KOPT-K1 (cell line): ENCODE measurements around the gene C19orf38.

Source experiments
- H3K27ac ChIP-seq: fragments of 200-600 bp; sonication (generic); 2 replicates; pipeline ENCODE4 v1.5.1; 2016; ENCODE audit warnings: antibody characterized with exemption, mild to moderate bottlenecking, low read depth, low read length; ENCODE audit not compliant: poor library complexity, severe bottlenecking
- H3K36me3 ChIP-seq: fragments of 200-600 bp; sonication (generic); 2 replicates; pipeline ENCODE4 v1.5.1; 2017; ENCODE audit warnings: antibody characterized with exemption, mild to moderate bottlenecking, low read length, moderate library complexity; ENCODE audit not compliant: insufficient read depth
- H3K9me3 ChIP-seq: fragments of 200-600 bp; sonication (generic); 2 replicates; pipeline ENCODE4 v1.5.1; 2017; ENCODE audit warnings: antibody characterized with exemption, low read length, mild to moderate bottlenecking; ENCODE audit not compliant: insufficient read depth, poor library complexity, severe bottlenecking

C19orf38 gene

DNA sequence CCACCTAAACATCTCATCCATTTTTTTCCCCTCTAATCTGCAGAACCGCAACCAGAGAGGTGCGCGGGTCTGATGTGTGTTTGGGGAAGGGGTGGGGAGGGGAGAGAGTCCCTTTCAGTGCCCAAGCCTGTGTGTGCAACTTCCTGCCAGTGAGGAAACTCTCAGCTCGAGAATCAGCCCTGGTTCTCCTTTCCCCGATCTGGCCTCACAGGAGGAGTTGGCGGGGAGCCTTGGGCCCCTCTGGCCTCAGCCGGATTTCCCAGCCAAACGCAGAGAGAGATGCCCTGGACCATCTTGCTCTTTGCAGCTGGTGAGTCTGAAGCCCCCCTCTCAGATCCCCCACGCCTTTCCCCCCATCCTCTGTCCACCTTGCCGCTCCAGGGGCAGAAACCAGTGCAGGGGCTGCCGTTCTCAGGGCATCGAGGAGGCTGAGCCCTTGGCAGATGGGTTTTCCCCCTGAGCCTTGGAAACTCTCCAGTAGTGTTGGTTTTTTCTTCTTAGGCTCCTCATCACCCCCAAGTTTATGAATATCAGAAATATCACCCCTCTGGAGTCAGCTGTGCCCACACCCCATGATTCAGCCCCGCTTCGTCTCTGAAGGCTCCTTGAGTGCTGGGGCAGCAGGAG is at the start of gene C19orf38:
TSS of gene C19orf38 (plus strand) at position 186 of the 627 bp plus-strand sequence. CDS start at position 280, 94 bp downstream.
- no peak within 1 kb of the TSS for H3K27ac ChIP-seq
- H3K9me3 ChIP-seq: peaks cover 24% of the 10 kb centered on the region
- H3K36me3 ChIP-seq: no peaks in the 10 kb centered on the region

GRCh38 chr19:10800488-10800887 is 47.7 kb upstream of the C19orf38 start:
- Histone ChIP-seq H3K36me3 (peaks cover 100% of the 10 kb centered on the region), H3K27ac (no peak overlapping the region), H3K9me3 (no peaks in the 10 kb centered on the region)

- no peaks in the 10 kb centered on the region for H3K9me3 ChIP-seq
- H3K36me3 ChIP-seq: peaks cover 92% of the 10 kb centered on the region
Measured at GRCh38 chr19:10802479-10802878, 45.7 kb upstream of the C19orf38 start.

GRCh38 chr19:10803252-10803651 is 45.0 kb upstream of the C19orf38 start:
- Histone ChIP-seq H3K36me3 (peaks cover 92% of the 10 kb centered on the region), H3K9me3 (no peaks in the 10 kb centered on the region), H3K27ac (no peak overlapping the region)

More at GRCh38 chr19:10802479-10802878, 45.7 kb upstream of the C19orf38 start:
- H3K27ac ChIP-seq: no peak overlapping the region

DNA sequence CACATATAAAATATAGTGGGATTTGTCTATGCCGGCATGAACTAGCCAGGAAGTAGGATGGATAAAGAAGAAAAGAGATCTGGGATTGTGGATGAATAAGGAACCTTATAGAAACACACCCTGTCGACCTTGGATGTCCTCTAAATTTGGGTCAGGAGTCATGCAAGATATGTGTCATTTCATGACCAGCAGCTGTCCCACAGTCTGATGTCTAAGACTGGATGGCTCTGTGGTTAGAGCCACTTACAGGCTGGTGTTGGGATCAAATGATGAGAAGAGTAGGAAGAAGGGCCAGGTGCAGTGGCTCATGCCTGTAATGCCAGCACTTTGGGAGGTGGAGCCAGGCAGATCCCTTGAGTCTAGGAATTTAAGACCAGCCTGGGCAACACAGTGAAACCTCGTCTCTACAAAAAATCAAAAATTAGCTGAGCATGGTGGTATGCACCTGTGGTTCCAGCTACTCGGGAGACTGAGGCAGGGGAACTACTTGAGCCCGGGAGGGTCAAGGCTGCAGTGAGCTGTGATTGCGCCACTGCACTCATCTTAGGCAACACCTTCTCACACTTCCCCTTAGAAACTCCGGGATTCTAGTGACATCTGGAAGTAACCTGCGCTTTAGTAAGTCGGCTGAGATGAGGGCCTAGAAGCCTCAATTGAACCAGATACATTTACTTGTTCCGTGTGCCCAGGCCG is 43.0 kb upstream of the C19orf38 start:
- Histone ChIP-seq H3K27ac (no peak overlapping the region), H3K36me3 (peaks cover 90% of the 10 kb centered on the region), H3K9me3 (no peaks in the 10 kb centered on the region)

GRCh38 chr19:10805758-10806247 is 42.4 kb upstream of the C19orf38 start:
- Histone ChIP-seq H3K36me3 (peaks cover 90% of the 10 kb centered on the region), H3K27ac (no peak overlapping the region)

DNA sequence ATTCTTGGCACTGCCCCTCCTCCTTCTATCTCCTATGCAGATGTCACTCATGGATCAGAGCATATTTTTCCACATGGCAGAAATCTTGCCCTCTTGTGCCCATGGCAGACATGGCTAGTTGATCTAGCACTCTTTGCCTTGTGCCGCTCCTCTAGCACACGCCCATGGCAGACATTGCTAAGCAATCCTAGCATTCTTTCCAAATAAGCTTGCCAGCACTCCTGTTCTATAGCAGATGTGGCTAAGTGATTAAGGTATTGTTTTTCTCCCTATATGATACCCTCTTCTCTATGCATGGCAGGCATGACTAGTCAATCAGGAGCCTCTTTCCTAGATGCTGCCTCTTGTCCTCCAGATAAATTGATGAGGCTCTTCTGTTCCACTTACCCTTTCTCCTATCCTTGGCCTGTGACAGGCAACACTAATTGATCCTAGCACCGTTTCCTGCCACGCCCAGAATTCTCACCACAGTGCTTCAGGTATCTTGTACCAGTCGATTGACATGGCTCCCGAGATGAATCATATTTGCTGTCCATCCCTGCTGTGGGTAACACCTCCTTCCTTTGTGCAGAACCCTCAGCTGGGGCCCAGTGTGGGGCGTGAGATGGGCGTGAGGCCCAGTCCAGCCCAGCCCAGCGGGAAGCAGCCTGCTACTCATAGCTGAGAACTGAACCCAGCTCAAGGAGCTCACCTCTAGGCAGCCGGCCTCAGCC is 39.1 kb upstream of the C19orf38 start:
- Histone ChIP-seq H3K27ac (no peak overlapping the region), H3K36me3 (peaks cover 90% of the 10 kb centered on the region), H3K9me3 (no peaks in the 10 kb centered on the region)

More at GRCh38 chr19:10805758-10806247, 42.4 kb upstream of the C19orf38 start:
- H3K9me3 ChIP-seq: no peaks in the 10 kb centered on the region

DNA sequence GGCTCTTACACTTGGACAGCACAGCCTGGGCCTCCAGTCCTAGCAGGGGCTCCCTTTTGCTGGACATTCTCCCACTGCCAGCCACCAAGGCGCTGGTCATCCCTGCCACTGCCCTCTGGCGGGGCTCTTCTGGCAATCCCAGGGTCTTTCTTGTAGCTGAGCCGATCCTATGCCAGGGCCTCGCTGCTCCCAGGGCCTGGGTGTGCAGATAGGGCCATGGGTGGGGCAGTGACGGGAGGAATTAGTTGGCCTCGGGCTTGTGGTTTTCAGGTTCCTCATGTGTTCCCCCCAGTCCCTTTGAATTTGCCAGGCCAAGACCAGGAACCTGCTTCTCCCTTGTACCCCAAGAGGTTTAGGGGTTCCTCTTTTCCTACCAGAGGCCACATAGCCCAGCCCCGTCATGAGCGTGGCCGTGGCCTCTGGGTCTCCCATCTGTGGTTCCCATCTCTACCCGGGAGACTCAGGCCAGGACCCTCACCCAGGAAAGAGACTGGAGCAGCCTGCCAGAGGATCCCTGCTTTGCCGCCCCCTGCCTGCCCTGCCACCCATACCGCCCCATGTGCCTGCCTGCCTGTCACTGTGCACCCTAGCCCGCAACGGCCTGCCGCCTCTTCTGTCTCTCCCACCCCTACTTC is 38.4 kb upstream of the C19orf38 start:
- H3K36me3 ChIP-seq: peaks cover 90% of the 10 kb centered on the region
- H3K27ac ChIP-seq: no peak overlapping the region
- H3K9me3 ChIP-seq: no peaks in the 10 kb centered on the region

DNA sequence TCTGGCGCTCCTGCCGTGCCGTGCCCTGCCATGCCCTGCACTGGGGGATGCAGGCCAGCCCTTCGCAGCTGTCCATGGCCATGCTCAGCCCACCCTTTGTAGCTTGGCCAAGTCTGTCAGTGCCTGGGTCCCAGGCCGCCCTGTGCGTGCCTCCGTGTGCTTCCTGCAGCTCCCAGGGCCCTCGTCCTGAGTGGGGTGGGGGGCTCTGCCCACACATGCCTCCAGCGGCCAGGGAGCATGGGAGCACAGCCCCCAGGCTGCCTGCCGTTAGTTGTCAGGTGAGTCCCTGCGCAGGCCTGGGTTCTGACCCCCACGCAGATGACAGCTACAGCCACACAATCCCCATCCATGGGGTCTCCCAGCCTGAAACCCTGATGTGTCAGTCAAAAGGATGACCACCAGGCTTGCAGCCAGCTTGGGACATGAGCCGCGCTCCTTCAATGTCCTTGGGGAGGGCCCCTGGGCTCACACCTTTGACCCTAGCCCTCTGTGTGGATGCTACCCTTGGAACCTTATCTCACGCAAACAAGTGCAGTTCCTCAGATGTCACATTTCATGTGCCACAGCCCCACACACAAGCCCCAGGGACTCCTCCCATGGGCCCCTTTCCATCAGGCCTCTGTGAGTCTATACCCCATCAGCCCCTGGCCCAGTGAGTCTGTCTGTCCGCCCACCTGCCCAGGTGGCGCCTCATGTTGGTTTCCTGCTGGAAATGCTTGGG is 36.7 kb upstream of the C19orf38 start:
- no peak overlapping the region for H3K27ac ChIP-seq
- H3K36me3 ChIP-seq: peaks cover 91% of the 10 kb centered on the region
- H3K9me3 ChIP-seq: no peaks in the 10 kb centered on the region

DNA sequence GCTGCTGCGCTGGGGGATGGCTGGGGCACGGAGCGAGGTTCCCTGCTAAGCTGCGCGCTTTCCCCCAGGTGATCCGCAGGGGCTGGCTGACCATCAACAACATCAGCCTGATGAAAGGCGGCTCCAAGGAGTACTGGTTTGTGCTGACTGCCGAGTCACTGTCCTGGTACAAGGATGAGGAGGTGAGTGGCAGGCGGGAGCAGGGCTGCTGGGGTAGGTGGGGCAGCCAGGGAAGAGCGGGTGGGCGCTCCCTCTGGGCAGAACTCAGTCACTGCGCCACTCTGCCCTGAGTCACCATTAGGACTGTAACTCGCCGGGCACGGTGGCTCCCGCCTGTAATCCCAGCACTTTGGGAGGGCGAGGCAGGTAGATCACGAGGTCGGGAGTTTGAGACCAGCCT is 36.0 kb upstream of the C19orf38 start:
- Histone ChIP-seq H3K27ac (no peak overlapping the region), H3K9me3 (no peaks in the 10 kb centered on the region), H3K36me3 (peaks cover 97% of the 10 kb centered on the region)

DNA sequence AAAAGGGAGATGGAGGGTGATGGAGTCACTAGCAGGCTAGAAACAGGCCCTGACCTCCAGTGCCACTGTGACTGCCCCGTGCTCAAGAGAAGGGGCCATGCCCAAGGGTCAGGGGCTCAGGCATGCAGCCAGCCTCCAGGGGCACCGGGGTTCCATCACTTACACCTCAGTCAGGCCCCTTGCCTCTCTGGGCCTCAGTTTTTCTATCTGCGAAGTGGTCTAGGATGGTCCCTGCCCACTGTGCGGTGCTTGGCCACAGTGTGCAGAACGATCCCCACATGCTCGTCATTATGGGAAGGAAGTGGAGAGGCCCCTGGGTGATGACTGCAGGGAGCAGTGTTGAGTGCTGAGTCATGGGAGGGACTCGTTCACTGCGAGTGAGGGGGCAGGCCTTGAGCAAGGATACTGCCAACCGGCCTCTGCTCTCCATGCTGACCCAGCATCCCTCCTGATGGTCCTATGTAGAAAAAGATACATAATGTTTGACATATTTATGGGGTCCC is 35.3 kb upstream of the C19orf38 start:
- H3K27ac ChIP-seq: no peak overlapping the region
- H3K36me3 ChIP-seq: peaks cover 96% of the 10 kb centered on the region
- no peaks in the 10 kb centered on the region for H3K9me3 ChIP-seq

GRCh38 chr19:10815007-10815536 is 33.1 kb upstream of the C19orf38 start:
- no peak overlapping the region for H3K27ac ChIP-seq
- H3K9me3 ChIP-seq: no peaks in the 10 kb centered on the region
- peaks cover 95% of the 10 kb centered on the region for H3K36me3 ChIP-seq

- Histone ChIP-seq H3K36me3 (peaks cover 95% of the 10 kb centered on the region), H3K9me3 (peaks cover 3% of the 10 kb centered on the region), H3K27ac (no peak overlapping the region)
Measured at GRCh38 chr19:10815969-10816644, 32.1 kb upstream of the C19orf38 start.

GRCh38 chr19:10816691-10817090 is 31.5 kb upstream of the C19orf38 start:
- Histone ChIP-seq H3K27ac (no peak overlapping the region), H3K36me3 (peaks cover 95% of the 10 kb centered on the region), H3K9me3 (peaks cover 7% of the 10 kb centered on the region)
